ENCODE data around the gene SCFD1.

DNA sequence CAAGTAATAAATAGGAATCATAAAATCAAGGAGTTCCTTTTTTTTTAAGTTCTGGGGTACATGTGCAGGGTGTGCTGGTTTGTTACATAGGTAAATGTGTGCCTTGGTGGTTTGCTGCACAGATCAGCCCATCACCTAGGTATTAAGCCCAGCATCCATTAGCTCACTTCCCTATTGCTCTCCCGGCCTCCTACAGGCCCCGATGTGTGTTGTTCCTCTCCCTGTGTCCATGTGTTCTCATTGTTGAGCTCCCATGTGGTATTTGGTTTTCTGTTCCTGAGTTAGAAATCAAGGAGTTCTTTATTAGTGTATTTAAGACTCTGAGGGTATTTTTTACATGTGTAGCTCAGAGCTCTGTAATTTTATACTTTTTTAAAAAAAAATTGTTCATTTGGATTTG is 86.0 kb downstream of the SCFD1 start:
- TF ChIP-seq POLR2AphosphoS5 (IDR thresholded peaks at IDR 0.05; ENCODE audit: low read depth, low read length) = no peak
- TF ChIP-seq POLR2A (IDR thresholded peaks at IDR 0.05; ENCODE audit: low read depth, low read length) = no peak
- TF ChIP-seq TAF1 (IDR thresholded peaks at IDR 0.05; ENCODE audit: borderline replicate concordance, low read depth, low read length) = no peak
